Suprapubic skin (tissue), 3 donors: ENCODE measurements around the gene CIAO1.
"Not testable (repeated sequence)": the region's sequence is repeated elsewhere in the genome, so short reads cannot be mapped to it uniquely, and the experiment has no call there.

Experiments
- POLR2AphosphoS5 ChIP-seq, 3 donors: sonication (generic); formaldehyde crosslinking; IDR thresholded peaks; one replicate each; pipeline ENCODE4 v1.6.1; 2017; ENCODE audit warnings: antibody characterized with exemption in 3 of 3
- TF ChIP-seq, protein P1 (sequence below), 2 donors: fragments of 200-600 bp in 1 of 2; fragments of 450-650 bp in 1 of 2; sonication (generic) in 1 of 2; IDR thresholded peaks; one replicate each; pipeline ENCODE4 v1.5.1; 2016 to 2019; ENCODE audit warnings: antibody characterized with exemption in 2 of 2, mild to moderate bottlenecking in 1 of 2, moderate library complexity in 1 of 2

DNA sequence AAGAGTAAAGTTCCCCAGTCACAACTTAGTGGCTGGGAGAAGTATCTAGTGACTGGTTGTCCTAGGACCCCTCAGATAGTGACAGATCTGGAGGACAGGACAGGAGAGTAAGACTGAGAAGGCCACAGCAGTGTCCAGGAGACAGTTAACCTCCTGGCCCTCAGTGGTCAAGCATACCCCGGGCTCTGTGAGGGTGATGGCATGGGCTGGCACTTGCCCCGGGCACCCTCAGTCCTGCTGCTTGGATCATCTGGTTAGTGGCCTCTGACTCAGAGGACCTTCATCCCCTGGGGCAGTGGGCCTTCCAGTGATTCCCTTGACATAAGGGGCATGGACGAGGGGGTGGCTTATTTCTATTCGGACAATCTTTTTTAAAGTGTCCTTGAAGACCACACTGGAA lies 46.1 kb upstream of the CIAO1 start:
- TF ChIP-seq, protein P1, sequence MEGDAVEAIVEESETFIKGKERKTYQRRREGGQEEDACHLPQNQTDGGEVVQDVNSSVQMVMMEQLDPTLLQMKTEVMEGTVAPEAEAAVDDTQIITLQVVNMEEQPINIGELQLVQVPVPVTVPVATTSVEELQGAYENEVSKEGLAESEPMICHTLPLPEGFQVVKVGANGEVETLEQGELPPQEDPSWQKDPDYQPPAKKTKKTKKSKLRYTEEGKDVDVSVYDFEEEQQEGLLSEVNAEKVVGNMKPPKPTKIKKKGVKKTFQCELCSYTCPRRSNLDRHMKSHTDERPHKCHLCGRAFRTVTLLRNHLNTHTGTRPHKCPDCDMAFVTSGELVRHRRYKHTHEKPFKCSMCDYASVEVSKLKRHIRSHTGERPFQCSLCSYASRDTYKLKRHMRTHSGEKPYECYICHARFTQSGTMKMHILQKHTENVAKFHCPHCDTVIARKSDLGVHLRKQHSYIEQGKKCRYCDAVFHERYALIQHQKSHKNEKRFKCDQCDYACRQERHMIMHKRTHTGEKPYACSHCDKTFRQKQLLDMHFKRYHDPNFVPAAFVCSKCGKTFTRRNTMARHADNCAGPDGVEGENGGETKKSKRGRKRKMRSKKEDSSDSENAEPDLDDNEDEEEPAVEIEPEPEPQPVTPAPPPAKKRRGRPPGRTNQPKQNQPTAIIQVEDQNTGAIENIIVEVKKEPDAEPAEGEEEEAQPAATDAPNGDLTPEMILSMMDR (IDR thresholded peaks at IDR 0.05), result not testable (repeated sequence)
- not testable (repeated sequence) for TF ChIP-seq POLR2AphosphoS5 (IDR thresholded peaks at IDR 0.05)
